ENCODE results near the gene PCYT2.

The PCYT2 gene

DNA sequence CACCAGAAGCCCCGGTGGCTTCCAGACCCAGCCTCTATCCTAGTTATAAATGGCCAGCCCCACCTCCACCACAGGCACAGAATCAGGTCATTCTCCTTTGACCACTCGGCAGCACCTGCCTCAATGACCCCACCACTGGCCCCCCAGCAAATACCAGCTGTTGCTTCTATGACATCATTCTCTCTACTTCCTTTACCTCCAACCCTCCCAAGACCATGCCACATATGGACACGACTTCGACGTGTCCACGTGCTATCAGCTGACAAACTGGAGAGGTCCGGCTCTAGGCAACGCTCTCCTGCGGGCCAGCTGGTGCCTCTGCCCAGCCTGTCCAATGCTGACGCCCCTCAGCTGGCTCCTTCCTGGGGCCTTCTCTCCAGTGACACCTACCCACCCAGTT is 25.7 kb downstream of the PCYT2 start:
- TF ChIP-seq, protein P1, sequence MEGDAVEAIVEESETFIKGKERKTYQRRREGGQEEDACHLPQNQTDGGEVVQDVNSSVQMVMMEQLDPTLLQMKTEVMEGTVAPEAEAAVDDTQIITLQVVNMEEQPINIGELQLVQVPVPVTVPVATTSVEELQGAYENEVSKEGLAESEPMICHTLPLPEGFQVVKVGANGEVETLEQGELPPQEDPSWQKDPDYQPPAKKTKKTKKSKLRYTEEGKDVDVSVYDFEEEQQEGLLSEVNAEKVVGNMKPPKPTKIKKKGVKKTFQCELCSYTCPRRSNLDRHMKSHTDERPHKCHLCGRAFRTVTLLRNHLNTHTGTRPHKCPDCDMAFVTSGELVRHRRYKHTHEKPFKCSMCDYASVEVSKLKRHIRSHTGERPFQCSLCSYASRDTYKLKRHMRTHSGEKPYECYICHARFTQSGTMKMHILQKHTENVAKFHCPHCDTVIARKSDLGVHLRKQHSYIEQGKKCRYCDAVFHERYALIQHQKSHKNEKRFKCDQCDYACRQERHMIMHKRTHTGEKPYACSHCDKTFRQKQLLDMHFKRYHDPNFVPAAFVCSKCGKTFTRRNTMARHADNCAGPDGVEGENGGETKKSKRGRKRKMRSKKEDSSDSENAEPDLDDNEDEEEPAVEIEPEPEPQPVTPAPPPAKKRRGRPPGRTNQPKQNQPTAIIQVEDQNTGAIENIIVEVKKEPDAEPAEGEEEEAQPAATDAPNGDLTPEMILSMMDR (IDR thresholded peaks at IDR 0.05; ENCODE audit: low read depth, low read length): no peak
- no peak for DNase-seq (ENCODE audit: low read depth in 2 of 2)
- no peak overlapping the region for H3K4me3 ChIP-seq (replicated peaks in 1 of 2; ENCODE audit: low read depth in 2 of 2, low read length in 2 of 2)

DNA sequence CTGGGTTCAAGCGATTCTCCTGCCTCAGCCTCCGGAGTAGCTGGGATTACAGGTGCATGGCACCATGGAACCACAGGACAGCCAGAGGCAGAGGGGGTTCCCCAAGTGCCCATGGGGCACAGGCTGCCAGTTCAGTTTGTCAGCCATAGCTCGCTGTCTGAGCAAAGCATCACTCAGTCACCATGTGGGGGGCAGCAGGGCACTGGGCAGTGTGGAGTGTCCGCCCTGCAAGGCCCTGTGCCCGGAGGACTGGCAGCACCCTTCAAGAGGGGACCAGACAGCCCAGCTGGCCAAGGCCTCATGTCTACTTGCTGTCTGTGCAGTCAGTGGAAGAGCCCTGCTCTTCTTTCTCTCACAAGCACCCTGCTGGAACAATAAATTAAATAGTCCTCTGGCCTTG is 26.2 kb downstream of the PCYT2 start:
- TF ChIP-seq, protein P1 (IDR thresholded peaks at IDR 0.05; ENCODE audit: low read depth, low read length): no peak
- H3K4me3 ChIP-seq (replicated peaks in 1 of 2; ENCODE audit: low read depth in 2 of 2, low read length in 2 of 2): no peak overlapping the region

DNA sequence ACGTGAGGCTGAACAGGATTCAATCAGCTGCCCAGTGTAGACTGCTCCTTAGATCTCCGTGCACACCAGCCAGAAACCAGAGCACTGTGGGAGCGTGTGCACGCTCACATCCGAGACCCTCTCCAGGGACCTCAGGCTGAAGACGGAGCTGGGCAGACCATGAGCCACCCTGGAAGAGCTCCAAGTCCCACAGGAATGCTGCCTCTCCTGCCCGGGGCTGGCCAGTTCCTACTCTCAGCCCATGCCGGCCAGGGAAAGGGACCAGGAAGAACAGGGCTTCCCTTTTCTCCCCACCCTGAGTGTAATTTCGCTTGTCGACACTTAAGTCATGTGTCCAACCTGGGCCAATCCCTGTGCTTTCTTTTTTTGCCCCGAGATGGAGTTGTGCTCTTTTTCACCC is 26.7 kb downstream of the PCYT2 start:
- H3K4me3 ChIP-seq (replicated peaks in 1 of 2; ENCODE audit: low read depth in 2 of 2, low read length in 2 of 2): no peak overlapping the region
- TF ChIP-seq, protein P1 (IDR thresholded peaks at IDR 0.05; ENCODE audit: low read depth, low read length): no peak
- DNase-seq (ENCODE audit: low read depth in 2 of 2): peak; percentile 48 to 59

More for the DNA sequence above, 26.2 kb downstream of the PCYT2 start:
- DNase-seq (ENCODE audit: low read depth in 2 of 2): no peak

DNA sequence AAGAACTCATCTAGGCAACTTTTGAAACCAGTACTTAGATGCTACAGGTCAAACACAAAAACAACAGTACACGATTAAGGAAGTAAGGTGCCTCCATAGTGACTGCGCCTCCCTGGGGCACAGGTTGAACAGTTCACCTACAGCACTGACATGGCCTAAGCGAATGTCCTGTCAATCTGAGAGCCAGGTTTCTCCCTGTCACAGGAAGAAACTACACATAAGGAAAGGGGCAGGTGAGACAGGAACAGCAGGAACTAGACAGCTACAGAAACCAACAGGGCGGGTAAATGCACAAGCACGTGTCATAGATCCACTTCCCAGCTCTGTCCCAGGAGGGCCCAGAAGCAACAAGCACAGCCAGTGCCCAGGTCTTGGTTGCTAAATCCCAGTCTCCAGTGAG is 32.1 kb downstream of the PCYT2 start:
- DNase-seq (ENCODE audit: low read depth in 2 of 2): no peak
- H3K4me3 ChIP-seq (replicated peaks in 1 of 2; ENCODE audit: low read depth in 2 of 2, low read length in 2 of 2): no peak overlapping the region
- TF ChIP-seq, protein P1 (IDR thresholded peaks at IDR 0.05; ENCODE audit: low read depth, low read length): no peak

DNA sequence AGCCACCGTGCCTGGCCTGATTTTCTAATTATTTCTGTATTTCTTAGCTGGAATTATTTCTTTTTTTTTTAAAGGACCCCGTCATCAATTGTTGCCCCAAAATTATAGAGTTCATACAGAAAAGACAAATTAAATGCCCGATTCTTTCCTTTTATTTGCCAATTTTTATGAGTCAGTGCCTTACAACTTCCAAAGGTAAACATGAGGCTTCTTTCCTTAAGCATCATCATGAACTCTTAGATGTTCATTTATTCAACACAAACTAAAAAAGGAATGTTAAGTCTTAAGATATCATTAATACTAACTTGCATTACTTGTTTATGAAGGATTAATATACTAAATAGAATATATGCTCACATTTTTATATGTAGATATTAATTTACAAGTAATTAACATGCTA is 32.9 kb downstream of the PCYT2 start:
- no peak overlapping the region for H3K4me3 ChIP-seq (replicated peaks in 1 of 2; ENCODE audit: low read depth in 2 of 2, low read length in 2 of 2)
- TF ChIP-seq, protein P1 (IDR thresholded peaks at IDR 0.05; ENCODE audit: low read depth, low read length): no peak

DNA sequence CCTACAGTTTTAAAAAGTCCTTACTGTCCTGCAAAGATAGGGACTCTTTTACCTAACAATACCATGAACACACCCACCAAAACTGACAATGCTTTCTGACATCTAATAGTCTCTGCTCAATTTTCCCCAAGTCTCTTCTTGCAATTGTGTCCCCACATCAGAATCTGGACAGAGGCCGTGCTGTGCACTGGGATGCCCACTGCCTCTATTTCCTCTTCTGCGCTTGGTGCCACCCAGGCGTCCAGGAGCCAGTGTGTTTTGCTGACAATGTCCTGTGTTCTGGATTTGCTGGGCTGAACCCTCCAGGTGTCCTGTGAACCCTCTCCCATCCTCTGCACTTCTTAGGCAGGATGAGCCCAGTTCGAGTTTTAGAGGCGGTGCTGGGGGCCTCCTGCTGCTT is 33.6 kb downstream of the PCYT2 start:
- DNase-seq (ENCODE audit: low read depth in 2 of 2): no peak
- no peak overlapping the region for H3K4me3 ChIP-seq (replicated peaks in 1 of 2; ENCODE audit: low read depth in 2 of 2, low read length in 2 of 2)
- TF ChIP-seq, protein P1 (IDR thresholded peaks at IDR 0.05; ENCODE audit: low read depth, low read length): no peak

More for the DNA sequence above, 32.9 kb downstream of the PCYT2 start:
- DNase-seq (ENCODE audit: low read depth in 2 of 2): no peak
